ENCODE data around the gene UCKL1. TPM values are rescaled to one million over a fixed set of nuclear protein-coding genes. Genes with fewer than 3 reads are reported as not detected.

The UCKL1 gene
- total and polyA plus RNA-seq, 4 donors, result 33.6 to 42.7 (median 36.1) TPM

- ATAC-seq (ENCODE audit: insufficient read depth, low FRiP score), result peak; percentile 85
- Histone ChIP-seq H3K4me1 (ENCODE audit: control insufficient read depth in 5 of 5, insufficient read depth in 5 of 5, low read length in 5 of 5) (peaks cover 5 to 29% (median 13%) of the 10 kb centered on the region in 5 donors), H3K36me3 (ENCODE audit: control insufficient read depth in 4 of 4, insufficient read depth in 4 of 4, low read length in 4 of 4) (peaks cover 13 to 18% (median 16%) of the 10 kb centered on the region in 4 donors), H3K9me3 (ENCODE audit: control insufficient read depth in 4 of 4, insufficient read depth in 3 of 4, low read length in 3 of 4) (no peaks in the 10 kb centered on the region), H3K9ac (ENCODE audit: insufficient read depth in 1 of 2, low read length in 2 of 2) (peak within 1 kb of the TSS; percentile 61 to 63), H3K4me3 (peak within 1 kb of the TSS; percentile 91), H3K27ac (ENCODE audit: low read depth in 1 of 2, low read length in 1 of 2) (peak within 1 kb of the TSS; percentile 75 to 89), H3K27me3 (ENCODE audit: control insufficient read depth in 3 of 3, insufficient read depth in 3 of 3, low read length in 2 of 3) (peaks cover 0 to 4% (median 4%) of the 10 kb centered on the region in 3 donors)
- TF ChIP-seq CTCF (IDR thresholded peaks at IDR 0.05; ENCODE audit: control extremely low read depth, extremely low read depth), result peak; percentile 75
- WGBS, 2 donors, result 1% methylated on average over 66 to 75 of the region's 75 CpGs
- DNase-seq, result peak; percentile 95 to 97 (median 96)
Measured at GRCh38 chr20:63980806-63981728, 24.9 kb upstream of the UCKL1 start, which contains the start of gene PRPF6. Gene PRPF6 (plus strand): TSS chr20:63981132. CDS start chr20:63981246, 114 bp downstream.

DNA sequence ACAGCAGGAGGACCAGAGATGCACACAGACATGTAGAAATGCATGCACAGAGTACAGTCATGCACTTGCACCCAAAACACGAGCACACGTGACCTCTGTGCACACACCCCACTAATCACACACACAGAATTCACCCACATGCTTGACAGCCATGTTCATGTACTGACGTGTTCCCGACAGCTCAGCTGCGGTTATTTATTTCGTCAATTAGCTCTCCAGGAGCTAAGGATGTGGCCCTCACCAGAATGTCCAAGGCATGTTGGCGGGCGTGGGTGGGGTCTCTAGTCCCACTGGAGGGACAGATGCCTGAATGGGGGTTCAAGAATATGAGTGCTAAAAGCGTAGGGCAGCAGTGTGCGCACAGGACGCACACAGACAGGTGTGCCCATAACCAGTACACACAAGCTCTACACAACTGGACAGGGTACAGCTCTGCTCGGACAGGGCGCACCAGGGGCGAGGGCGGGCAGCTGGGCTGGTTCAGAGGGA is 24.1 kb upstream of the UCKL1 start:
- peaks cover 0 to 4% (median 4%) of the 10 kb centered on the region in 3 donors for H3K27me3 ChIP-seq (ENCODE audit: control insufficient read depth in 3 of 3, insufficient read depth in 3 of 3, low read length in 2 of 3)
- H3K4me1 ChIP-seq (ENCODE audit: control insufficient read depth in 5 of 5, insufficient read depth in 5 of 5, low read length in 5 of 5), result peaks cover 5 to 29% (median 13%) of the 10 kb centered on the region in 5 donors
- peak overlapping the region; percentile 64 to 82 for H3K27ac ChIP-seq (ENCODE audit: low read depth in 1 of 2, low read length in 1 of 2)
- no peak for TF ChIP-seq CTCF (IDR thresholded peaks at IDR 0.05; ENCODE audit: control extremely low read depth, extremely low read depth)
- WGBS, 2 donors, result 63 to 65% methylated on average over 15 of the region's 15 CpGs
- H3K9me3 ChIP-seq (ENCODE audit: control insufficient read depth in 4 of 4, insufficient read depth in 3 of 4, low read length in 3 of 4), result no peaks in the 10 kb centered on the region
- no peak for DNase-seq
- ATAC-seq (ENCODE audit: insufficient read depth, low FRiP score), result peak; percentile 4
- peaks cover 11 to 15% (median 12%) of the 10 kb centered on the region in 4 donors for H3K36me3 ChIP-seq (ENCODE audit: control insufficient read depth in 4 of 4, insufficient read depth in 4 of 4, low read length in 4 of 4)
- H3K4me3 ChIP-seq, result no peak overlapping the region
- H3K9ac ChIP-seq (ENCODE audit: insufficient read depth in 1 of 2, low read length in 2 of 2), result no peak overlapping the region

DNA sequence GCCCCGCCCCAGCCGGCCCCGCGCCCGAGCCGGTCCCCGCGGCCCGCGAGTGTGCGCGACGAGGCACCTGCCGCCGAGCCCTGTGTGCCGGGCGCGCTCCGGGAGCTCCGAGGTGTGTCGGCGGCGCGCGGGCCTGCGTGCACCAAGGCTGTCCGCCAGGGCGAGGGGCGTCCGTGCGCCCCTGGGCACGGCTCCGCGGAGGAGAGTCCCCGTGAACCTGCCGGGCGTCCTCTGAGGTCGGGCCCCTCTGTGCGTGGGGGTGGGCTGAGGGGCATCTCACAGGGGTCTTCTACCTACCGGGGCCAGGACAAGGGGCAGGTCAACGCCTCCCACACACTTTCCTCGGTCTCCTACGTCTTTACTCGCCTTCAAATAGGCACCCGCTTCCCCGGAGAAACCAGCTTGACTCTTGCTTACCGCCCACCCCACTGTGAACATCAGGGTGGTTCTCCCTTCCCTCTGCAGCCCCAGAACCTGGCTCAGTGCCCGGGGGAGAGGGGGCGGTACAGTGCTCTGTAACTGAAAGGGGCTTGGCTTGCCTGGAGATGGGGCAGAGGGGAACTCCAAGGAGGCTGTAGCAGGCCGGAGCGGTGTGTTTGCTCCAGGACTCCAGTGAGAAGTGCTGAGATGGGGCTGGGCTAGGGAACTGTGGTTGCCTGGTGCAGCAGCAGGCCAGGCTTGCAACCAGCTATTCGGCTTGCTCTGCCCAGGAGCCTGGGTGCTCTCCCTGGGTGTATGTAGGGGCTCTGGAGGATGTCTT is 23.5 kb upstream of the UCKL1 start, which contains the start of gene SAMD10:
SAMD10 (minus strand) TSS at position 86 of the 760 bp plus-strand sequence. CDS start 175 bp downstream, outside the sequence.
- ATAC-seq (ENCODE audit: insufficient read depth, low FRiP score) (no peak), DNase-seq (peak; percentile 87 to 90 (median 88))
- H3K36me3 ChIP-seq (ENCODE audit: control insufficient read depth in 4 of 4, insufficient read depth in 4 of 4, low read length in 4 of 4), result peaks cover 4 to 9% (median 6%) of the 10 kb centered on the region in 4 donors
- H3K9me3 ChIP-seq (ENCODE audit: control insufficient read depth in 4 of 4, insufficient read depth in 3 of 4, low read length in 3 of 4), result no peaks in the 10 kb centered on the region
- 2% methylated on average over 42 to 52 of the region's 52 CpGs for WGBS, 2 donors
- peak within 1 kb of the TSS; percentile 82 to 83 for H3K27ac ChIP-seq (ENCODE audit: low read depth in 1 of 2, low read length in 1 of 2)
- no peak for TF ChIP-seq CTCF (IDR thresholded peaks at IDR 0.05; ENCODE audit: control extremely low read depth, extremely low read depth)
- H3K4me3 ChIP-seq, result peak within 1 kb of the TSS; percentile 34
- peaks cover 5 to 29% (median 13%) of the 10 kb centered on the region in 5 donors for H3K4me1 ChIP-seq (ENCODE audit: control insufficient read depth in 5 of 5, insufficient read depth in 5 of 5, low read length in 5 of 5)
- no peak within 1 kb of the TSS for H3K9ac ChIP-seq (ENCODE audit: insufficient read depth in 1 of 2, low read length in 2 of 2)
- peaks cover 0 to 4% (median 4%) of the 10 kb centered on the region in 3 donors for H3K27me3 ChIP-seq (ENCODE audit: control insufficient read depth in 3 of 3, insufficient read depth in 3 of 3, low read length in 2 of 3)

All from lung (tissue), 12 donors.